GM12892 (cell line): ENCODE results near the gene DNAJC7.

Experiments used
- POLR2A ChIP-seq: IDR thresholded peaks from 2 replicates; pipeline ENCODE4 v1.6.1; 2011; ENCODE audit warnings: low read depth, low read length, control low read depth
- POLR2AphosphoS5 ChIP-seq: IDR thresholded peaks from 2 replicates; pipeline ENCODE4 v1.6.1; 2011; ENCODE audit warnings: low read depth, low read length, control low read depth

DNA sequence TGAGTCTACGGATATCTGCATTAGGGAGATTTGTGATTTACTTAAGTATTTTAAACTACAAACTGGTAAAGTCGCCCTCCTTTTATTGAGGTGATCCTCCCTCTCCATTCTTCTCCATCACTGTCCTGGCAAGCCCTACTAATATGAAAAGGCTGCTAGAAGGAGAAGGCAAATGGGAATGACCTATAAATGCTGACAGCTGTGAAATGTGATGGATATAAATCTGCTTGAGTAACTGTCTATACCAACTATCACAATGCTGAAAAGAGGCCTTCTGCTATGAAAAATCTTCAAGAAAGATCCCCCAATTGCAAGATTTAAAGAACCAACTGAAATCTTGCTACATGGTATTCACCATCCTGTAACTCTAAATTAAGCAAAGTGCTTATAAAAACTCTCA, 15.5 kb downstream of the DNAJC7 start:
- TF ChIP-seq POLR2AphosphoS5 (no peak), POLR2A (no peak)
